Mesenchymal stem cell (in vitro differentiated cells and primary cell): ENCODE measurements around the gene ANKRD45.
"Not testable (repeated sequence)": the region's sequence is repeated elsewhere in the genome, so short reads cannot be mapped to it uniquely, and the experiment has no call there.

Experiments
- DNase-seq: peaks from one replicate; pipeline ENCODE4 v3.0.0-alpha.2; 2013
- H2AFZ ChIP-seq: one replicate; pipeline ENCODE4 v1.6.1; 2013; ENCODE audit warnings: low read depth, mild to moderate bottlenecking, control low read depth, inconsistent platforms, low read length, moderate library complexity
- H2AK5ac ChIP-seq: 2 replicates; pipeline ENCODE4 v1.6.1; 2013; ENCODE audit warnings: low read length, moderate library complexity, mild to moderate bottlenecking, inconsistent platforms; ENCODE audit not compliant: severe bottlenecking
- H2BK120ac ChIP-seq: one replicate; pipeline ENCODE4 v1.6.1; 2013; ENCODE audit warnings: low read depth, mild to moderate bottlenecking, inconsistent platforms, low read length, moderate library complexity
- H2BK12ac ChIP-seq, 2 experiments: one replicate each; pipeline ENCODE4 v1.6.1; 2013; ENCODE audit warnings: inconsistent platforms in 2 of 2, low read length in 2 of 2, mild to moderate bottlenecking in 2 of 2, moderate library complexity in 2 of 2, control low read depth in 1 of 2
- H2BK15ac ChIP-seq: one replicate; pipeline ENCODE4 v1.6.1; 2013; ENCODE audit warnings: mild to moderate bottlenecking, low read depth, inconsistent platforms; ENCODE audit not compliant: poor library complexity, severe bottlenecking
- H2BK5ac ChIP-seq: 2 replicates; pipeline ENCODE4 v1.6.1; 2013; ENCODE audit warnings: low read depth, mild to moderate bottlenecking, low read length, control low read depth, inconsistent platforms; ENCODE audit not compliant: poor library complexity, severe bottlenecking
- H3K14ac ChIP-seq, 2 experiments: one replicate each; pipeline ENCODE4 v1.6.1; 2013; ENCODE audit warnings: inconsistent platforms in 2 of 2, low read length in 2 of 2, control low read depth in 1 of 2, mild to moderate bottlenecking in 1 of 2, moderate library complexity in 1 of 2
- H3K18ac ChIP-seq, 2 experiments: one replicate each; pipeline ENCODE4 v1.6.1; 2013; ENCODE audit warnings: inconsistent platforms in 2 of 2, low read length in 2 of 2, control low read depth in 1 of 2, low read depth in 1 of 2, mild to moderate bottlenecking in 1 of 2
- H3K23ac ChIP-seq, 2 experiments: one replicate each; pipeline ENCODE4 v1.6.1; 2013; ENCODE audit warnings: inconsistent platforms in 2 of 2, low read length in 2 of 2, mild to moderate bottlenecking in 2 of 2, moderate library complexity in 2 of 2, control low read depth in 1 of 2
- H3K27ac ChIP-seq: 2 replicates; pipeline ENCODE4 v1.5.1; 2013; ENCODE audit warnings: mild to moderate bottlenecking, moderate library complexity, low read length, control low read depth, inconsistent platforms; ENCODE audit not compliant: poor library complexity, severe bottlenecking
- H3K27me3 ChIP-seq, 2 experiments: 2 replicates each; pipeline versions ENCODE4 v1.6.1 to v1.7.0; 2013; ENCODE audit warnings: low read length in 2 of 2, mild to moderate bottlenecking in 2 of 2, moderate library complexity in 2 of 2, control low read depth in 1 of 2, inconsistent platforms in 1 of 2; ENCODE audit not compliant: control insufficient read depth in 1 of 2, insufficient read depth in 1 of 2
- H3K36me3 ChIP-seq, 2 experiments: 2 replicates each; pipeline versions ENCODE4 v1.6.1 to v1.7.0; 2013; ENCODE audit warnings: low read length in 2 of 2, control low read depth in 1 of 2, inconsistent platforms in 1 of 2, low read depth in 1 of 2, mild to moderate bottlenecking in 1 of 2; ENCODE audit not compliant: insufficient read depth in 2 of 2, control insufficient read depth in 1 of 2
- H3K4ac ChIP-seq, 2 experiments: one replicate each; pipeline ENCODE4 v1.6.1; 2013; ENCODE audit warnings: inconsistent platforms in 2 of 2, low read length in 2 of 2, mild to moderate bottlenecking in 2 of 2, moderate library complexity in 2 of 2, control low read depth in 1 of 2, low read depth in 1 of 2
- H3K4me1 ChIP-seq: 2 replicates; pipeline ENCODE4 v1.6.1; 2013; ENCODE audit warnings: low read depth, low read length, control low read depth; ENCODE audit not compliant: control insufficient read depth, insufficient read depth
- H3K4me2 ChIP-seq: 2 replicates; pipeline ENCODE4 v1.6.1; 2013; ENCODE audit warnings: low read length, mild to moderate bottlenecking, inconsistent platforms; ENCODE audit not compliant: poor library complexity, severe bottlenecking
- H3K4me3 ChIP-seq, 2 experiments: 2 replicates each; pipeline versions ENCODE4 v1.5.1 to v1.7.0; 2013; ENCODE audit warnings: low read length in 2 of 2, mild to moderate bottlenecking in 2 of 2, control low read depth in 1 of 2, low read depth in 1 of 2; ENCODE audit not compliant: insufficient read depth in 1 of 2
- H3K79me1 ChIP-seq: replicated peaks from 2 replicates; pipeline ENCODE4 v1.6.1; 2013; ENCODE audit warnings: mild to moderate bottlenecking, control low read depth, low read length, inconsistent platforms; ENCODE audit not compliant: poor library complexity, severe bottlenecking
- H3K9ac ChIP-seq: 2 replicates; pipeline ENCODE4 v1.7.0; 2013; ENCODE audit warnings: mild to moderate bottlenecking, low read length, moderate library complexity
- H3K9me3 ChIP-seq: 2 replicates; pipeline ENCODE4 v1.7.0; 2013; ENCODE audit warnings: mild to moderate bottlenecking, low read length; ENCODE audit not compliant: control insufficient read depth
- H4K8ac ChIP-seq: one replicate; pipeline ENCODE4 v1.6.1; 2013; ENCODE audit warnings: inconsistent platforms, mild to moderate bottlenecking, low read length, moderate library complexity
- H4K91ac ChIP-seq: one replicate; pipeline ENCODE4 v1.6.1; 2013; ENCODE audit warnings: mild to moderate bottlenecking, low read length, inconsistent platforms
- WGBS: methylation state at CpG from one replicate; pipeline ENCODE4 v1.1.7; 2013; ENCODE audit warnings: mixed read lengths; 5-methylcytosine and 5-hydroxymethylcytosine counted together

Gene ANKRD45

GRCh38 chr1:173568483-173568882 is 101.2 kb downstream of the ANKRD45 start:
- no peak overlapping the region for H3K9ac ChIP-seq

GRCh38 chr1:173563846-173564245 is 105.8 kb downstream of the ANKRD45 start:
- not testable (repeated sequence) for H3K79me1 ChIP-seq, H4K91ac ChIP-seq, H2BK120ac ChIP-seq, H3K23ac ChIP-seq, H3K18ac ChIP-seq, H3K27ac ChIP-seq, DNase-seq, H3K4me2 ChIP-seq, H2AK5ac ChIP-seq, H3K9ac ChIP-seq, H3K4me1 ChIP-seq, H3K27me3 ChIP-seq, H3K36me3 ChIP-seq, H2BK5ac ChIP-seq, H3K14ac ChIP-seq, H2BK15ac ChIP-seq, H3K4ac ChIP-seq, H3K4me3 ChIP-seq, H4K8ac ChIP-seq, H2AFZ ChIP-seq, H2BK12ac ChIP-seq
- H3K9me3 ChIP-seq = peaks cover 28% of the 10 kb centered on the region
- WGBS = 50% methylated on average over 1 of the region's 1 CpG

More at GRCh38 chr1:173568483-173568882, 101.2 kb downstream of the ANKRD45 start:
- Histone ChIP-seq H3K4me2 (no peak overlapping the region), H3K27me3 (no peaks in the 10 kb centered on the region), H2AFZ (no peak overlapping the region), H3K4me3 (no peak overlapping the region), H2BK120ac (no peak overlapping the region), H3K14ac (no peak overlapping the region), H3K18ac (no peak overlapping the region), H4K91ac (no peak overlapping the region), H3K4me1 (no peaks in the 10 kb centered on the region), H2BK15ac (no peak overlapping the region), H2BK12ac (no peak overlapping the region), H3K36me3 (no peaks in the 10 kb centered on the region), H2AK5ac (no peak overlapping the region), H2BK5ac (no peak overlapping the region), H3K4ac (no peak overlapping the region), H3K27ac (no peak overlapping the region), H3K9me3 (peaks cover 28% of the 10 kb centered on the region), H4K8ac (no peak overlapping the region), H3K23ac (no peak overlapping the region), H3K79me1 (no peaks in the 10 kb centered on the region)
- no CpG with 5 or more reads among the region's 1 CpG for WGBS
- no peak for DNase-seq

GRCh38 chr1:173562813-173563212 is 106.8 kb downstream of the ANKRD45 start:
- H2BK15ac ChIP-seq = no peak overlapping the region

DNA sequence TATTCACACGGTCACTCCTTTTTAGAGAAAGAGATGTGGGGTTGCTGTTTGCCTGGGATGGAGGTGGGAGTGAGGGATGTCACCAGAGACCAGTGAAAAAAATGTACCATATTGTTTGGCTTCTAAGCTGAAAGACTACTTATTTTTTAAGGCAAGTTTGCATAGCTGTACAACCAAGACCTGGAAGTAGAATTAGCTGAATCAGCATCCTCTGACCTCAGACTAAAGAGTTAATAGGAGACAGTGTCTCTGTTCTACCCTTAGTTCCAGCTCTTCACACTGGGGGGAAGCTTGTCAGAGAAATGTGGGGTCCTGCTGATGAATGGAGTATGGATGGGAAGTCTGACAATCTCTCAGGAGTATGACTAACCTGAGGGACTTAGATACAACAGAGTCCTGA is 108.4 kb downstream of the ANKRD45 start:
- H3K18ac ChIP-seq = no peak overlapping the region
- H2BK120ac ChIP-seq = no peak overlapping the region
- DNase-seq = no peak
- peaks cover 5% of the 10 kb centered on the region for H3K9me3 ChIP-seq
- H3K14ac ChIP-seq = no peak overlapping the region
- H2BK12ac ChIP-seq = no peak overlapping the region
- no peaks in the 10 kb centered on the region for H3K36me3 ChIP-seq
- no peak overlapping the region for H3K4me3 ChIP-seq
- no peak overlapping the region for H3K9ac ChIP-seq
- H4K8ac ChIP-seq = no peak overlapping the region
- H3K79me1 ChIP-seq = no peaks in the 10 kb centered on the region
- H3K27me3 ChIP-seq = no peaks in the 10 kb centered on the region
- no peak overlapping the region for H3K23ac ChIP-seq
- no peak overlapping the region for H2AK5ac ChIP-seq
- no peak overlapping the region for H4K91ac ChIP-seq
- no peak overlapping the region for H3K27ac ChIP-seq
- H3K4me2 ChIP-seq = no peak overlapping the region
- no peak overlapping the region for H3K4ac ChIP-seq
- H2BK5ac ChIP-seq = no peak overlapping the region
- H3K4me1 ChIP-seq = no peaks in the 10 kb centered on the region
- WGBS = 85% methylated on average over 1 of the region's 1 CpG
- H2AFZ ChIP-seq = no peak overlapping the region
- H2BK15ac ChIP-seq = no peak overlapping the region

More at GRCh38 chr1:173562813-173563212, 106.8 kb downstream of the ANKRD45 start:
- Histone ChIP-seq H3K18ac (no peak overlapping the region), H2AFZ (no peak overlapping the region), H3K9ac (no peak overlapping the region), H3K36me3 (no peaks in the 10 kb centered on the region), H3K4me3 (no peak overlapping the region), H2BK120ac (no peak overlapping the region), H3K4me1 (no peaks in the 10 kb centered on the region), H3K79me1 (no peaks in the 10 kb centered on the region), H2AK5ac (no peak overlapping the region), H3K27me3 (no peaks in the 10 kb centered on the region), H3K27ac (no peak overlapping the region), H3K14ac (no peak overlapping the region), H4K8ac (no peak overlapping the region), H4K91ac (no peak overlapping the region), H3K4ac (no peak overlapping the region), H3K23ac (no peak overlapping the region), H2BK5ac (no peak overlapping the region), H3K9me3 (peaks cover 19% of the 10 kb centered on the region), H2BK12ac (no peak overlapping the region), H3K4me2 (no peak overlapping the region)
- 74% methylated on average over 5 of the region's 6 CpGs for WGBS
- no peak for DNase-seq
